Activated effector memory CD4-positive, alpha-beta T cell treated with anti-CD3 and anti-CD28 coated beads, Interleukin-2, amount 50 U/mL, for 16 hours (primary cell): ENCODE results near the gene TYW1B.
"Not testable (repeated sequence)": the region's sequence is repeated elsewhere in the genome, so short reads cannot be mapped to it uniquely, and the experiment has no call there.

Experiments used
- DNase-seq: peaks from one replicate; pipeline ENCODE4 v3.0.0-alpha.2; 2020

TYW1B gene

GRCh38 chr7:72546586-72547237 is 281.3 kb downstream of the TYW1B start:
- DNase-seq = not testable (repeated sequence)

DNA sequence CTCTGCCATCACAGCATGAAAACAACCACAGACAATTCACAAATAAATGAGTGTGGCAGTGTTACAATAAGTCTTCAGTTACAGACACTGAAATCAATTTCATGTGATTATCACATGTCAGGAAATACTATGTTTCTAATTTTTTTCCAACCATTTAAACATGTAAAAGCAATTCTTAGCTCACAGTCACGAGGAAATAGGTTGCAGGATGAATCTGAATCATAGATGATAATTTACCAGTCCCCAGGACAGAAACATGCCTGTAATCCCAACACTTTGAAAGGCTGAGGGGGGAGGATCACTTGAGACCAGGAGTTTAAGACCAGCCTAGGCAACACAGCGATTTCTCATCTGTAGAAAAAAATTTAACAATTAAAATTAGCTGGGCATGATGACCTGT is 283.5 kb downstream of the TYW1B start:
- not testable (repeated sequence) for DNase-seq

DNA sequence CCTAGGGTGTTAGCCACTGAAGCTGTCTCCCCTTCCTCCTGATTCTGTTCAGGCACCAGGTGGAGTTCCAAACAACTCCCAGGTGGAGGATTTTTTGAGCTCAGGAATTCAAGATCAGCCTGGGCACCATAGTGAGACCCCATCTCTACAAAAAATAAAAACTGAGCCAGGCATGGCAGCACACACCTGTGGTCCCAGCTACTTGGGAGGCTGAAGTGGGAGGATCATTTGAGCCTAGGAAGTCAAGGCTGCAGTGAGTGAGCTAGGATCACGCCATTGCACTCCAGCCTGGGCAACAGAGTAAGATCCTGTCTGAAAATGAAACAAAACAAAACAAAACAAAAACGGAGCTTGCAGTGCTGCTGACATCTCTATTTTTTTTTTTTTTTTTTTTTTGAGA is 287.1 kb downstream of the TYW1B start:
- DNase-seq = no peak

GRCh38 chr7:72540106-72540611 is 287.8 kb downstream of the TYW1B start:
- DNase-seq = no peak

- DNase-seq = no peak
Measured at GRCh38 chr7:72539702-72540101, 288.3 kb downstream of the TYW1B start.

- DNase-seq = no peak
Measured at GRCh38 chr7:72538856-72539255, 289.1 kb downstream of the TYW1B start.

- DNase-seq = no peak
Measured at GRCh38 chr7:72538147-72538546, 289.9 kb downstream of the TYW1B start.

GRCh38 chr7:72536038-72536437 is 292.0 kb downstream of the TYW1B start:
- not testable (repeated sequence) for DNase-seq

DNA sequence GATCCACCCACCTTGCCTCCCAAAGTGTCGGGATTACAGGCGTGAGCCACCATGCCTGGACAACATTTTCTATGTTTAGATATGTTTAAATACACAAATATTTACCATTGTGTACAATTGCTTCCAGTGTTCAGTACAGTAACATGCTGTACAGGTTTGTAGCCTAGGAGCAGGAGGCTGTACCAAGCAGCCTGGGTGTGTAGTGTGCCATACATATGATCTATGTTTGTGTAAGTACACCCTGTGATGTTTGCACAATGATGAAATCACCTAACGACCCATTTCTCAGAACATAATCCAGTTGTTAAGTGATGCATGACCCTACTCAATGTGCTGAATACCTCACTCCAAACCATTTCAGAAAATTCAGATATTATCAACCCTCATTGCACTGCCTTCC is 297.0 kb downstream of the TYW1B start:
- not testable (repeated sequence) for DNase-seq
